Measurements from ENCODE around the gene BRD3. TPM values are rescaled to one million over a fixed set of nuclear protein-coding genes. Genes with fewer than 3 reads are reported as not detected.

Gene BRD3
- polyA plus RNA-seq, 1 donor: 22.7 TPM

DNA sequence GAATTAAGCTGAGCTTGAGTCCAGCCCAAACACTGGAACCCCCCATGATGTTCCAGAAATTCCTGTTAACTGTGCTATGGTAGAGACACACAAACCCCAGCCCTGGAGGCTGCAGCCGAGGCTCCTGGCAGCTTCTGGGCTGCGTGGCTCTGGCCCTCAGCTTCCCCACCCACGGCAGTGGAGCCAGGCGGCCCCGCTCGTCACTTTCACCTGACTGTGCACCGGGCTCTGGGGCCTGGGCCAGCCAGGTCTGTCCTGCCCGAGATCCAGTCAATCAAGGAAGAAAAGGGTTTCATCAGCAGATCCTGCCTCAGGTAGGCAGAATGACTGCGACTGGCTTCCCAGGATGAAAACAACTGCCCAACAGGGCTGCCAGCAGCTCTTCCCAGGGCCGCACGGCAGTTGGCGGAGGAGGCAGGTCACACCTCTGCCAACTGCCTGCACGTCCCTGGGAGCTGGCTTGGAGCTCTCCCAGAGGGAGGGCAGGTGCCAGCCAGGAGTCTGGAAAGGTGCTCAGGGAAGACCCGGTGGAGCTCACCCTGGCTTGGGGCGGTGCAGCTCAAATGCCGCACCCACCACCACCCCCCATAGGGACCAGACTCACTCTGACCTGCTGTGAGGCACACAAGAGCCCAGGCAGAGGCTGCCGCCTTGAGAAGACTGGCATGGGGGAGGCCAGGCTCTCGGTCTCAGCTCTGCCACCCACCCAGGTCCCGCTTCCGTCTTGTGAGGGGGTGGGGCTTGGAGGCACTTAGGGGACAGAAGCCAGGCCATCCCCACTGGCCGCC, 20.7 kb downstream of the BRD3 start:
- H3K27me3 ChIP-seq (ENCODE audit: control insufficient read depth, insufficient read depth, low read length): no peaks in the 10 kb centered on the region
- H3K4me3 ChIP-seq (ENCODE audit: low read length): no peak overlapping the region
- H3K9me3 ChIP-seq (ENCODE audit: control insufficient read depth, low read depth, low read length): peaks cover 2% of the 10 kb centered on the region
- DNase-seq: no peak
- no peak overlapping the region for H3K27ac ChIP-seq (ENCODE audit: low read length)
- H3K36me3 ChIP-seq (ENCODE audit: control insufficient read depth, insufficient read depth, low read length): peaks cover 90% of the 10 kb centered on the region
- H3K4me1 ChIP-seq (ENCODE audit: control insufficient read depth, insufficient read depth, low read length): peaks cover 14% of the 10 kb centered on the region
- no CpG with 5 or more reads among the region's 21 CpGs for WGBS (ENCODE audit: insufficient coverage, low lambda C conversion rate)

DNA sequence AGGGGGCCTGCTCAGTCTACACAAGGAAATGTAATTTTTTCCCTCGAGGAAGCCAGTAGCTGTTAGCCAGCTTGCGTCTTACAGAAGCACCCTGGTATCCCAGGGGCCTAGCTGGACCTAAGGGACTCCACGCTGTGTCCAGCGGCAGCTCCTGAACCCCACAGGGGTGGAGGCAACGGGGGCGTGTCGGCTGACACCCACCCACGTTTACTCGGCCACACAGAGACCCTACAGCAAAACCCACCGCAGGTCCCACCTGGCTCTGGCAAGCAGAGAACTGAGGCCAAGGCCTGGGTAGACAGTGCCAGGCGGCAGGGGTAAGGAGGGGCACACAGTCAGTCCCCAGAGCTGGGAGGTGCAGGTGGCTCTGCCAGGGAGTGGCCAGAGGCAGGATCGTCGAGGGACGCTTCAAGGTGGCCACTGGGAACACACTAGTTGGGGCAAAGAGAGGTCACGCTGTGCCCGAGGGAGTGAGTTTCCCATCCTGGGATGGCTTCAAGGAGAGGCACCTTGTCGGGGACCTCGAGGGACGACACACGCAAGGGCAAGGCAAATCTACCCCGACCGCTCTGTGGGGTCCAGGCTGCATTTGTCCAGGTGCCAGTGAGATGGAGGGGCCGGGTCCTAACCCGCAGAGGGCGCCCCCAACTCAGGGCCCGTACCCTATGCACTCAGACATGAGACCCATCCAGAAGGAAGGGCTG, 21.8 kb downstream of the BRD3 start:
- DNase-seq: no peak
- no peaks in the 10 kb centered on the region for H3K27me3 ChIP-seq (ENCODE audit: control insufficient read depth, insufficient read depth, low read length)
- peaks cover 2% of the 10 kb centered on the region for H3K9me3 ChIP-seq (ENCODE audit: control insufficient read depth, low read depth, low read length)
- H3K4me1 ChIP-seq (ENCODE audit: control insufficient read depth, insufficient read depth, low read length): peaks cover 7% of the 10 kb centered on the region
- peaks cover 92% of the 10 kb centered on the region for H3K36me3 ChIP-seq (ENCODE audit: control insufficient read depth, insufficient read depth, low read length)
- H3K27ac ChIP-seq (ENCODE audit: low read length): no peak overlapping the region
- no peak overlapping the region for H3K4me3 ChIP-seq (ENCODE audit: low read length)
- WGBS (ENCODE audit: insufficient coverage, low lambda C conversion rate): no CpG with 5 or more reads among the region's 26 CpGs

DNA sequence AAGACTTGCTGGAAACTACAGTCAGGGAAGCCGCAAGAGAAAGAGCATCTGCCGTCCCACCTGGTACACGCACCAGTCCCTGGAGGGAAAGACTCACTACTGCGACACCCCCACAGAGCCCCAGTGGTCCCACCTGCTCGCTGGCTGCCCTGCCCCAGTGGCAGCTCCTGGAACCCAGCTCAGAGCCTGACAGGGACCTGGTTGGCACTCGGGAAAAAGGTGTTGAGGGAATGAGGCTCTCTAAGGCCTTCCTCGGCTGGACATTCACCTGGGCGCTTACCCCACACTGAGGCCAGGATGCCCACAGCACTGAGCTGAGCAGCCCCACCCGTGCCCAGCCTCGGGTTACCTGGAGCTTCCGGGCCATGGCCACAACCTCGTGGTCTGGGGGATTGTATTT, 22.9 kb downstream of the BRD3 start:
- DNase-seq: no peak
- Histone ChIP-seq H3K9me3 (ENCODE audit: control insufficient read depth, low read depth, low read length) (peaks cover 2% of the 10 kb centered on the region), H3K4me1 (ENCODE audit: control insufficient read depth, insufficient read depth, low read length) (no peaks in the 10 kb centered on the region), H3K27me3 (ENCODE audit: control insufficient read depth, insufficient read depth, low read length) (no peaks in the 10 kb centered on the region), H3K4me3 (ENCODE audit: low read length) (no peak overlapping the region), H3K36me3 (ENCODE audit: control insufficient read depth, insufficient read depth, low read length) (peaks cover 91% of the 10 kb centered on the region), H3K27ac (ENCODE audit: low read length) (no peak overlapping the region)
- no CpG with 5 or more reads among the region's 12 CpGs for WGBS (ENCODE audit: insufficient coverage, low lambda C conversion rate)

DNA sequence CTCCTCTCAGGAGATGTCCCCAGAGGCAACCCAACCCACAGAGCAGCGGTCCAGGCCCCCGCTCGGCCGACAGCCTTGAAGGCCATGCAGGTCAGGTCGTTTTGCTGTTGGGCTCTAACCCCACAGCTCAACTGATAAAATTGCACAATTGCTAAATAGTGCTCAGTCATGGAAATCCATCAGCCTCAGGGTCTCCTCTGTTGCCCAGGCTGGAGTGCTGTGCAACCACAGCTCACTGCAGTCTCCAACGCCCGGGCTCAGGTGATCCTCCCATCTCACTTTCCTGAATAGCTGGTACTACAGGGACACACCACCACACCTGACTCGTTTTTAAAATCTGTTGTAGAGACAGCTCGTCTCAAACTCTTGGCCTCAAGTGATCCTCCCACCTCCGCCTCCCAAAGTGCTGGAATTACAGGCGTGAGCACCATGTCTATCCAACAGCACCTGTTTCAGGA, 24.3 kb downstream of the BRD3 start:
- Histone ChIP-seq H3K36me3 (ENCODE audit: control insufficient read depth, insufficient read depth, low read length) (peaks cover 89% of the 10 kb centered on the region), H3K27ac (ENCODE audit: low read length) (no peak overlapping the region), H3K4me1 (ENCODE audit: control insufficient read depth, insufficient read depth, low read length) (no peaks in the 10 kb centered on the region), H3K9me3 (ENCODE audit: control insufficient read depth, low read depth, low read length) (no peaks in the 10 kb centered on the region), H3K27me3 (ENCODE audit: control insufficient read depth, insufficient read depth, low read length) (no peaks in the 10 kb centered on the region), H3K4me3 (ENCODE audit: low read length) (no peak overlapping the region)
- WGBS (ENCODE audit: insufficient coverage, low lambda C conversion rate): no CpG with 5 or more reads among the region's 11 CpGs
- DNase-seq: no peak

DNA sequence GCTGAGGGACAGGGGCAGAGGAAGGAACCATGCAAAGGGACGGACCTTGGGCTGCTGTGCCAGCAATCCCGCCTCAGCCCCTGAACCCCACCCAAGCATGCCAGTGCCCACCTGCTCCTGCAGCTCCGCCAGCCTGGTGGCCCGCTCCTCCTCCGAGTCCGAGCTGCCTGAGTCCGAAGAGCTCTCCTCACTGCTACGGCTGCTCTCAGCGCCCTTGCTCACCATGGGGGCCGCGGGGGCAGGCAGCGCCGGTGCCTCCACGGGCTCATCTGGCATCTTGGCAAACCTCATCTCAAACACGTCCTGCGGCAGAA, 26.2 kb downstream of the BRD3 start:
- Histone ChIP-seq H3K4me1 (ENCODE audit: control insufficient read depth, insufficient read depth, low read length) (no peaks in the 10 kb centered on the region), H3K27ac (ENCODE audit: low read length) (no peak overlapping the region), H3K27me3 (ENCODE audit: control insufficient read depth, insufficient read depth, low read length) (no peaks in the 10 kb centered on the region), H3K9me3 (ENCODE audit: control insufficient read depth, low read depth, low read length) (no peaks in the 10 kb centered on the region), H3K36me3 (ENCODE audit: control insufficient read depth, insufficient read depth, low read length) (peaks cover 76% of the 10 kb centered on the region), H3K4me3 (ENCODE audit: low read length) (no peak overlapping the region)
- DNase-seq: no peak
- no CpG with 5 or more reads among the region's 16 CpGs for WGBS (ENCODE audit: insufficient coverage, low lambda C conversion rate)

DNA sequence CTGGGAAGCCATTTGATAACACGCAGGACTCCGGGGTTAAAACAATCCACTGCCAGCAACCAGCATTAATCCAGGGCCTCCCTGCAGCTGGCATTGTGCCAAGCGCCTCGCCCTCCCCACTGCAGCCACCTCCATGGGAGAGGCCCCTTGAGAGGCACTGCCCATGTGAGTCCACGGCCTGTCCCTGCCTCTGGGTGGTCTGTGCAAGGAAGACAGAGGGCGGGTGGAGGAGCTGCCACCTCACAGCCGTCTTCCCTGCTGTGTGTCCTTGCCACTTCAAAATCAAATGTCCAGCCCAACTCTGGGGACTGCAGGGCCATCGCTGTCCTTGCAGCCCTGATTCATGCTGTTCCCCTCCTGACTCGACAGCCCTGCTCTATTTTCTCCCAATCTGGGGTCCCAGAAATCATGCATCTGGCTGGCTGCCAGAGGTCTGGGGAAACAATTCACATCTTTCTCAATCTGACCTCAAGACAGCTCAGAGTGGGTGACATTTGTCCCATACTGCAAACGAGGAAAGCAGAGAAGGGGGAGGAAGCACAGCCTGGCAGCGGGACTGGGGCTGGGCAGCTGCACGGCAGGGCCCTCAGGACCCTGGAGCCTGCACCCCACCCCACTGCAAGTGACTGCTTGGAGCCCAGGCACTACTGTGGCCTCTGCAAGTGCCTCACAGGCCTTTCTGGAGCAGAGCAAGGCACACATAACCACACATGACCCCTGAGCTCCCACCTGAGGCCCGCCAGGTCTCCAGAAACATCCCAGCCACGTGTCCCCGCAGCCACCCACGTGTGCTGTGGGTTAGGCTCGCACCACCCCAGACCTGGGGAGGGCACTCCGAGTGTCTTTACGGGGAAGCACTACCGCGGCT, 26.8 kb downstream of the BRD3 start:
- no peak overlapping the region for H3K27ac ChIP-seq (ENCODE audit: low read length)
- no peaks in the 10 kb centered on the region for H3K4me1 ChIP-seq (ENCODE audit: control insufficient read depth, insufficient read depth, low read length)
- no peaks in the 10 kb centered on the region for H3K27me3 ChIP-seq (ENCODE audit: control insufficient read depth, insufficient read depth, low read length)
- DNase-seq: no peak
- 100% methylated on average over 1 of the region's 21 CpGs for whole genome bisulfite sequencing (ENCODE audit: insufficient coverage, low lambda C conversion rate)
- no peak overlapping the region for H3K4me3 ChIP-seq (ENCODE audit: low read length)
- no peaks in the 10 kb centered on the region for H3K9me3 ChIP-seq (ENCODE audit: control insufficient read depth, low read depth, low read length)
- peaks cover 75% of the 10 kb centered on the region for H3K36me3 ChIP-seq (ENCODE audit: control insufficient read depth, insufficient read depth, low read length)

DNA sequence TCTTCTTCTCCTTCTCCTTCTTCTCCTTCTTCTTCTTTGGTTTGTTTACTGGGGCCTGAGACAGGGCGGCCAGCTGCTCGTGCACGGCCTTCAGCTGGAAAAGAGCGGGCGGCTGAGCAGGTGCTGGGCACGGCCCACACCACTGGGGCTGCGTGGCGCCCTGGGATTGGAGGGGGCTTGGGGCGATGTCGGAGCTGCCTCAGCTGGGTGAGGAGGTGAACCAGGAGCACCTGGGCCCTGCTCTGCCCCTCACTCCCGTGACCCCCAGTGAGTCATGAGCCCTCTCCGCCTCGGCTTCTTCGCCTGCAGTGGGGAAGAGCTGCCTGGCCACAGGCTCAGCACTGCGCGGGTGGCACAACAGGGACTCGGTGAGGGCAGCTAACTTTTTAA, 27.7 kb downstream of the BRD3 start:
- H3K9me3 ChIP-seq (ENCODE audit: control insufficient read depth, low read depth, low read length): no peaks in the 10 kb centered on the region
- no peak overlapping the region for H3K4me3 ChIP-seq (ENCODE audit: low read length)
- no peaks in the 10 kb centered on the region for H3K4me1 ChIP-seq (ENCODE audit: control insufficient read depth, insufficient read depth, low read length)
- no CpG with 5 or more reads among the region's 17 CpGs for WGBS (ENCODE audit: insufficient coverage, low lambda C conversion rate)
- H3K27me3 ChIP-seq (ENCODE audit: control insufficient read depth, insufficient read depth, low read length): no peaks in the 10 kb centered on the region
- peaks cover 75% of the 10 kb centered on the region for H3K36me3 ChIP-seq (ENCODE audit: control insufficient read depth, insufficient read depth, low read length)
- no peak for DNase-seq
- H3K27ac ChIP-seq (ENCODE audit: low read length): no peak overlapping the region

DNA sequence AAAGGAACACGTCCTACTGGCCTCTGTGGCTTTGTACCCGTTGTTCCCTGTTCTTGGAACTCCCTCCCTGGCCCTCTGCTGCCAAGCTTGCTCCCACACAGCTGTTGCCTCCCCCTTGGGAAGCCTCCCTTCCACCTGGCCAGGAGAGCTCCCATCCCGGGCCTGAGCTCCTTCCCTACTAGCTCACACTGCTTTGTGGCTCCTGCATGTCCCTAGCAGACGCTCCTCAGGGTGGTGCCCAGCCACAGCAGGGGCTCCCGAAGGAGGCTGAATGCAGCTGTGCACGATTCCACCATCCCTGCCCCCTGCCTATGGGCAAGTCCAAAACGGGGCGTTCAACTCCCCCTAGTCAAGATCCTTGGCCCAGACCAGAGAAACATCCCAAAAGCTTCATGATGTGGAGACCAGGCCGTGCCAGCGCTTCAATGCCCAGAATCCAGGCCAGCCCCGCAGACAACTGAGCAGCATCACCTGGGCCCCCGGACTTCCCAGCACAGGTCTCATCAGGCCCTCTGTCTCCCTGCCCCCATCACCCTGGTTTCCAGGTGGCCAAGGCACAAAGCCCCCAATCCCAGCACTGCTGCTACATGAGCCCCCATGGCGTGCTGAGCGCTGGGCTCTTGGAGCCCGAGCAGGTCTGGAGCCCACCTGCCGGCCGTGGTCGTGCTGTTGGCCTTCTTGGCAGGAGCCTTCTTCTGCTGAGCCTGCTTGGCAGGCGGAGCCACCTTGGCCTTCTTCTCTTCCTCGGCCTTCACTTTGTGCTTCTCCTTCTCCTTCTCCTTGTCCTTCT, 28.2 kb downstream of the BRD3 start:
- no peaks in the 10 kb centered on the region for H3K4me1 ChIP-seq (ENCODE audit: control insufficient read depth, insufficient read depth, low read length)
- H3K36me3 ChIP-seq (ENCODE audit: control insufficient read depth, insufficient read depth, low read length): peaks cover 75% of the 10 kb centered on the region
- no peaks in the 10 kb centered on the region for H3K27me3 ChIP-seq (ENCODE audit: control insufficient read depth, insufficient read depth, low read length)
- WGBS (ENCODE audit: insufficient coverage, low lambda C conversion rate): 93% methylated on average over 3 of the region's 20 CpGs
- H3K9me3 ChIP-seq (ENCODE audit: control insufficient read depth, low read depth, low read length): no peaks in the 10 kb centered on the region
- DNase-seq: no peak
- no peak overlapping the region for H3K27ac ChIP-seq (ENCODE audit: low read length)
- H3K4me3 ChIP-seq (ENCODE audit: low read length): no peak overlapping the region

DNA sequence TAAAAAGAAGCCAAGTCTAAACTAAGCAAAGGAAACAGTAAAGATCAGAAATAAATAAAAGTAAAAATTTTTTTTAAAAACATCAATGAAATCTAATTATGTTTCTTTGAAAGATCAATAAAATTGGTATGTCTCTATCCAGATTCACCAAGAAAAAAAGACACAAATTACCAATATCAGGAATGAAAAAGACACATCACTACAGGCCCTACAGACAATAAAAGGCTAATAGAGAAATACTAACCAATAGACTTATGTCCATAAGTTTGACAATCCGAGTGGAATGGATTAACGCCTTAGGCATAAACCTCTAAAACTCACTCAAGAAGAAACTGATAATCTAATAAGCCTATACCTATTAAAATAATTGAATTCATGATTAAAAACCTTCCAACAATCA, 30.2 kb downstream of the BRD3 start:
- Histone ChIP-seq H3K4me1 (ENCODE audit: control insufficient read depth, insufficient read depth, low read length) (no peaks in the 10 kb centered on the region), H3K4me3 (ENCODE audit: low read length) (no peak overlapping the region), H3K27me3 (ENCODE audit: control insufficient read depth, insufficient read depth, low read length) (no peaks in the 10 kb centered on the region), H3K36me3 (ENCODE audit: control insufficient read depth, insufficient read depth, low read length) (peaks cover 78% of the 10 kb centered on the region), H3K27ac (ENCODE audit: low read length) (no peak overlapping the region), H3K9me3 (ENCODE audit: control insufficient read depth, low read depth, low read length) (peaks cover 3% of the 10 kb centered on the region)
- WGBS (ENCODE audit: insufficient coverage, low lambda C conversion rate): no CpG with 5 or more reads among the region's 2 CpGs
- DNase-seq: no peak

DNA sequence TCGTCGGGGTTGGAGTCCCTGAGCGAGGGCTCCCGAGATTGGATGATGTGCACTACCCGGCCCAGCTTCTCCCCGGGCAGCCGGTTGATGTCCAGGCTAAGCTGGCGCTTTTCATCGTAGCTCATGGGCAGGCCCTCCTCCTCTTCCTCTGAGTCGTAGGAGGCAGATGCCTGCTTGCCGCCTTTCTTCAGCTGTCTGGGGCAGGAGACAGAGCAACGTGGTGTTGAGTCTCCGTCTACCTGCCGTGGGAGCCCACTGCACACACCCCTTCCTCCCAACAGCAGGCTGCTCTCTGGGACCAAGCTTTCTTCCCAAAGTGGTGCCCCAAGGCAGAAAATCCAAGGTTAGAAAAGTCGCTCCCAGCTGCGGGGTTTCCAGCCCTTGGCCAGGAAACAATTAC, 31.7 kb downstream of the BRD3 start:
- Histone ChIP-seq H3K36me3 (ENCODE audit: control insufficient read depth, insufficient read depth, low read length) (peaks cover 77% of the 10 kb centered on the region), H3K4me3 (ENCODE audit: low read length) (no peak overlapping the region), H3K27ac (ENCODE audit: low read length) (no peak overlapping the region), H3K27me3 (ENCODE audit: control insufficient read depth, insufficient read depth, low read length) (no peaks in the 10 kb centered on the region), H3K9me3 (ENCODE audit: control insufficient read depth, low read depth, low read length) (peaks cover 8% of the 10 kb centered on the region), H3K4me1 (ENCODE audit: control insufficient read depth, insufficient read depth, low read length) (no peaks in the 10 kb centered on the region)
- no CpG with 5 or more reads among the region's 16 CpGs for WGBS (ENCODE audit: insufficient coverage, low lambda C conversion rate)
- no peak for DNase-seq
